Globus pallidus (tissue), 1 donor: Measurements from ENCODE around the gene C14orf180.

Source experiments
- DNase-seq: peaks from one replicate; pipeline ENCODE4 v3.0.0-alpha.2; 2015; ENCODE audit warnings: low spot score

Gene C14orf180

GRCh38 chr14:104550340-104550860 lies 29.2 kb upstream of the C14orf180 start:
- no peak for DNase-seq

GRCh38 chr14:104550861-104551728 lies 28.5 kb upstream of the C14orf180 start:
- DNase-seq = no peak

GRCh38 chr14:104551851-104552737 lies 27.5 kb upstream of the C14orf180 start:
- DNase-seq = no peak

GRCh38 chr14:104552738-104553125 lies 26.8 kb upstream of the C14orf180 start:
- DNase-seq = no peak

GRCh38 chr14:104553166-104554087 lies 26.1 kb upstream of the C14orf180 start:
- no peak for DNase-seq

GRCh38 chr14:104554088-104554607 lies 25.4 kb upstream of the C14orf180 start:
- no peak for DNase-seq

- no peak for DNase-seq
Observed at GRCh38 chr14:104554608-104555429, 24.7 kb upstream of the C14orf180 start.

GRCh38 chr14:104555430-104556255 lies 23.9 kb upstream of the C14orf180 start:
- DNase-seq = no peak

GRCh38 chr14:104556256-104557021 lies 23.1 kb upstream of the C14orf180 start:
- no peak for DNase-seq

- no peak for DNase-seq
Observed at GRCh38 chr14:104557086-104557485, 22.5 kb upstream of the C14orf180 start.

GRCh38 chr14:104557766-104558165 lies 21.8 kb upstream of the C14orf180 start:
- no peak for DNase-seq

- DNase-seq = no peak
Observed at GRCh38 chr14:104558231-104559027, 21.1 kb upstream of the C14orf180 start.

GRCh38 chr14:104559028-104559803 lies 20.3 kb upstream of the C14orf180 start:
- DNase-seq = no peak

GRCh38 chr14:104559804-104560585 lies 19.6 kb upstream of the C14orf180 start:
- DNase-seq = no peak

GRCh38 chr14:104560586-104560945 lies 19.0 kb upstream of the C14orf180 start:
- no peak for DNase-seq

- no peak for DNase-seq
Observed at GRCh38 chr14:104561124-104561557, 18.4 kb upstream of the C14orf180 start.
